SW480 (cell line): ENCODE results near the gene KCNQ4.

ENCODE experiments used
- DNase-seq: peaks from one replicate; pipeline ENCODE4 v3.0.0-alpha.2; 2016; ENCODE audit warnings: low spot score

The KCNQ4 gene

DNA sequence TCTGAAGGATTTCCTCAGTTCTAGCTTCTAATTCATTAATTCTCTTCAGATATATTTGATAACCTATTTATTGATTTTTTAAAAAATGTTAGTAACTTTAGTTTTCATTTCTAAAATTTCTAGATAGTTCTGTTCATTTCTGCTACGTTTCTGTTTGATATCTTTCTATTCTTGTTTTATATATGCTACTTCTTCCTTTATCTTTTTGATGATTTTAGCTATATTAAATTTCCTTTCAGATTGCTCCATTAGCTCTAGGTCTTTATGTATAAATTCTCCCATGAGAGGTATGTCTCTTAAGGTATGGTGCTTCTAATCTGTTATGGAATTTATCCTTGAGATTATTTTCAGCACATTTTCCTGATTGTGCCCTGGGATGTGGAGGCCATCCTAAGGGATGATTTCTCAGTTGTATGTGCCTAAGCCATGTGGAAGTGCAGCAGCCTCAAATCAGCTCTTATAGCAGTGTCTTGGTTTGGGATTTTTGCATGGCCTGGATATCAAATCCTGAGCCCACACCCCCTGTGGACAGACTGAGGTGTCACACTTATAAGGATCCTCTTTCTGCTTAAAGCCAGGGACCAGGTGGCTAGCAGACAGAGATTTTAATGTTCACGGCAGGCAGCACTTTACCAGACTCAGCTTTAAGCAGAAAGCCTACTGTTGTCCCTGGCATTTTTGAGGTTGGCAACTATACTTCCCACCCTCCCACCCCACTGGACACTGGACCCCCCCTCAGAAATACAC lies 6.2 kb upstream of the KCNQ4 start:
- no peak for DNase-seq

DNA sequence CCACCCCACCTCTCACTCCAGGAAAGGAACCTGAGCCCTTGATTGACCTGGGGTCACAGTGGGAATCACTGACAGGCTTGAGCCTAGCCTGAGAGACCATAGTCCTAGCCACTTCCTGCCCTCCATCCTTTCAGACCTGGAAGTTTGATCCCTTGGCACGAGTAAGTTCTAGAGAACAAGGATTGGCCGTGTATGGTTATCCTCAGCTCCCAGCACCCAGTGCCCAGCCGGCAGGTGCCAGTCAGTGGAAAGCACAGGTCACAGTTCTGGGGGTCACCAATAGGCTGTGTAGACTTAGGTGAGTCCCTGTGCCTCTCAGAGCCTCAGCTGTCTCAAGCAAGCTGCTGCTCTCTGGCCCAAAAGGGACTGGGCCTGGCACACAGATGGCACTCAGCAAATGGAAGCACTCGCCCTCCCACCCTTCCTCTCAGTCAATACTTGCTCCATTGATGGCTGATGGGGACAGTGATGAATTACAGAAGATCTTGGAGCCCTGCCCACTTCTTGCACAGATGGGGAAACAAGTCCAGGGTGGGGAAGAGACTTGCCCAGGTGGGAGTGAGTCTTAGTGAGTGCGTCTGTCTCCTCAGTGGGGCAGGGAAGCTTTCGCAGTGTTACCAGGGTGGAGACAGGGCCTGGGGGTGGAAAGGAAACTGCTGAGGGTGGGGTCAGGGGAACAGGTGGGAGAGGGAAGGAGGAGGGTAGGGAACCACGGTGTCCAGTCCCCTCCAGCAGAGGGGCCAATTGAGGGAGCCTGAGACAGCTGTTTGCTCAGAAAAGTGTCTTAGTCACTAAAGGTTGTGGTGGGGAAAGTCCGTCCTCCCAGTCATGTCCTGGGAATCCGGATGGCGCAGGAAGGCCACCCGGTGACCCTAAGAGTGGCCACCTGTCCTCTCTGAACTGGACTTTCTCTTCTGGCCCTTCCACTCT lies 2.6 kb upstream of the KCNQ4 start:
- no peak for DNase-seq

DNA sequence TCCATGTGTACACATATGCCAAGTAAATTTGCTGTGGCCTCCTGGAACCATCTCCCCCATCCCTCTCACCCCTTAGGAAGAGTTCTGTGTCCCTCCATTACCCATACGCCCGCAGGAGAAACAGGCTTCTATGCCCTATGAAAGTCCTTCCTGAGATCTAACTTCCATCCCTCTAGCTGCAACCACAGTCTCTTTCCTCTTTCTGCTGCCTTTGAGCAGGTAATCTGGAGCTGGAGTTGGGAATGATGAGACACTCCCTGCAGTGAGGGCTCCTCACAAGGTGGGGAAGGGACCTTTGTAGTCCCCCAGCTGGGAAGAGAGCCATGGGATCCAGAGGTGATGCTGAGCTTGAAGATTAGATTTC lies 2.0 kb upstream of the KCNQ4 start:
- no peak for DNase-seq

DNA sequence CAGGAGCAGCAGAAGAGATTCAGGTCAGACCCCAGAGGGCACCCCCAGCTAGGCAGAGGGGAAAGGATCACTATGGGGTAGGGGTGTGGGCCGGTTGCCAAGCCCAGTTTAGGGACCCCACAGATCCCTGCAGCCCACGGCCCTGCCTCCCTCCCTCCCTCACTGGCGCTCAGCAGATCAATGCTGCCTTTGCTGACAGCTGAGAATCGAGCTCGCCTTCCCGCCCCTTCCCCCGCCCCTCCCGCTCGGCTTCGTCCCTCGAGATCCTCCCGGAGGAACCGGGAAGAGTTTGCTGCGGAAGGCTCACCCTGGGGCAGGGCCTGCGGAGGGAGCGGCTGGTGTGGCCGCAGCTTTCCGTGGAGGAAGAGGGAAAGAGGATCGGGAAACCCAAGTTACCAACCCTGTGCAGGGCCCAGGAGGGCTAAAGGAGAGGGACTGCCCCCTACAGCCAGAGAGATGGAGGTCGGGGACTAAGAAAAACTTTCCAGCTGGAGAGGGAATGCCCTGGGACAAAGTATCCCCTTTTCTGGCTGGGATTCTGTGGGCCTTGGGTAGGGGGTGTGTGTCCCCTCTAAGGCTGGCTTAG lies 1.1 kb upstream of the KCNQ4 start:
- no peak for DNase-seq

DNA sequence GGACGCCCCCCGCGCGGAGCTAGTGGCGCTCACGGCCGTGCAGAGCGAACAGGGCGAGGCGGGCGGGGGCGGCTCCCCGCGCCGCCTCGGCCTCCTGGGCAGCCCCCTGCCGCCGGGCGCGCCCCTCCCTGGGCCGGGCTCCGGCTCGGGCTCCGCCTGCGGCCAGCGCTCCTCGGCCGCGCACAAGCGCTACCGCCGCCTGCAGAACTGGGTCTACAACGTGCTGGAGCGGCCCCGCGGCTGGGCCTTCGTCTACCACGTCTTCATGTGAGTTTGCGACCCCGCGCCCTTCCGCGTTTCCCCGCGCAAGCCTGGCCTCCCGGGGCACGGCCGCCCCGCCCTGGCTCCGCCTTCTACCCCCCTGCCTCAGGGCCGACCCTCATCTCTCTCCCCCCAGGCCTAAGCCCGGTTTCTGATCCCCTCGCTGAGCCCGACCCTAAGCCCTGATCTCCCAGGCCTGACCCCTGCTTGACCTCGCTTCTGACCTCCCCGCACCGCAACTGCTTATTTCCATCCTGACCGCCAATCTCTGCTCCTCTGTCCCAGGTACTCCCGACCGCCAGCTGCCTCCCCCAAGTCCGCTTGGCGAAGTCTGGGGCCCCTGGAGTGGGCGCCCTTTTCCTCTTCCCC lies 669 bp downstream of the KCNQ4 start:
- DNase-seq, result no peak

DNA sequence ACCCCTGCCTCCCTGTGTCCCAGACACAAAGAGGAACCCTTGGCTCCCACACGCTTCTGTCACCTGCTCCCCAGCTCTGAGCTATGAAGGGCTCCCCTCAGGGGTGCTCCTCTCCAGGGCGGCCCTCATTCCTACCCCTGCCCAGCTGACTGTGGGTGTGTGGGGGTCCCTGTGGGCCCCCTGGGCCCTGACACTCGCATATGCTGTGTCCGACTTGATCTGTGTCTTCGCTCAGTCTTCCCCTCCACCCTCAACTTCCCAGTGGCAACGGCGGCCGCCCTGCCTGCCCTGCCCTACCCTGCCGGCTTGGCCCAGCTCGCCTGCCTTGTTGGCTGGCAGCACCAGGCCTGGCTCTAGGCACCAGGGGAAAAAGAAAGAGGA lies 1.2 kb downstream of the KCNQ4 start:
- no peak for DNase-seq

DNA sequence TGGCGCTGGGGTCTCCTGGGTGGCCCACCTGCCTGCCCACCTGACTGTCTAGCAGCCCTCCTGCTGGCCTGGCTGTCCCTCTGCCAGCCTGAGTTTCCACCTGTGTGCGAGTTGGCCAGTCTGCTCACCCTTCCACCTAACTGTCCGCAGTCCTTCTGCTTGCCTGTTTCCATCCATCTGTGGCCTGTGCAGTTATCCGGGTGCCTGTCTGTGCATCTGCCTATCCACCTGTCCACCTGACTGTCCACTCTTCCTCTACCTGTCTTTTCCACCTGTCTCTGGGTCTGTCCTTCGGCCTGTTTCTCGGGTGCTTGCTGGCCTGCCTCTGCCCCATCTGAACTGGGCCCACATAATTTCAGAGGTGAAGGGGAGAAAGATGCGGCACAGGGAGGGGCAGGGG lies 1.9 kb downstream of the KCNQ4 start:
- DNase-seq, result no peak

DNA sequence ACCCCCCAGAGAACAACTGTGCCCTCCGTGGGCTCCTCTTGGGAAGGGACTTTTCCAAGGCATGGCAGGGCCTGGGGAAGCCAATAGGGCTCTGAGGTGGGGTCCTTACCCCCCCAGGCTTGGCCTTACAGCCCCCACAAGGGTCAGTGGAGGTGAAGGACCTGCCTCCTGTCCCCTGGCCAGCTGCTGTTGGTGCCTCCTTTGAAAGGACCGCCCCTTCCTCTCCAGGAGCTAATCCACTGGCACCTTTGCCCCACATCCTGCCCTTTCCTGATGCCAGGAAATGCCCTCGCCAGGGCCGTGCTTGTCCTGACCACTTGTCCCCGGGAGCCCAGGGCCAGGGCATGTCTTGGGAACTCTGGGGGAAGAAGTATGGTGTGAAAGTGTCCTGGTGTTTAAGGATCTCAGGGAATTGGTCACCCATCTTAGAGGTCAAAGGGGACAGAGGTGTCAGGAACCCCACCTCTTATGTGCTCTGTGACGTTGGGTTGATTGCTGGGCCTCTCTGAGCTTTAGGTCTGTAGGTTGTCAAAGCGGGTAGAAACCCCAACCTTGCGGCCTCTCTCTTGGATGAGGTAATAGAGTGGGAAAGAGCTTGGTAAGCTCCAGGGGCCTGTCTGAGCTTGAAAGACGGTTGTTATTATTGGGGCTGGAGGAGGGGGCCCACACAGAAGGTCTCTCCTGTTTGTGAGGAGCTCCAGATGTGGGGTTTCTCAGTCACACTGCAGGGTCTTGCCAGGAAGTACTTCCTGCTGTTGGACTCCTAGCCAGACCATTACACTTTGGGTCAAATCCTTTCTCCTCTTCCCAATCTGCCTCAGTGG lies 2.8 kb downstream of the KCNQ4 start:
- DNase-seq, result no peak

DNA sequence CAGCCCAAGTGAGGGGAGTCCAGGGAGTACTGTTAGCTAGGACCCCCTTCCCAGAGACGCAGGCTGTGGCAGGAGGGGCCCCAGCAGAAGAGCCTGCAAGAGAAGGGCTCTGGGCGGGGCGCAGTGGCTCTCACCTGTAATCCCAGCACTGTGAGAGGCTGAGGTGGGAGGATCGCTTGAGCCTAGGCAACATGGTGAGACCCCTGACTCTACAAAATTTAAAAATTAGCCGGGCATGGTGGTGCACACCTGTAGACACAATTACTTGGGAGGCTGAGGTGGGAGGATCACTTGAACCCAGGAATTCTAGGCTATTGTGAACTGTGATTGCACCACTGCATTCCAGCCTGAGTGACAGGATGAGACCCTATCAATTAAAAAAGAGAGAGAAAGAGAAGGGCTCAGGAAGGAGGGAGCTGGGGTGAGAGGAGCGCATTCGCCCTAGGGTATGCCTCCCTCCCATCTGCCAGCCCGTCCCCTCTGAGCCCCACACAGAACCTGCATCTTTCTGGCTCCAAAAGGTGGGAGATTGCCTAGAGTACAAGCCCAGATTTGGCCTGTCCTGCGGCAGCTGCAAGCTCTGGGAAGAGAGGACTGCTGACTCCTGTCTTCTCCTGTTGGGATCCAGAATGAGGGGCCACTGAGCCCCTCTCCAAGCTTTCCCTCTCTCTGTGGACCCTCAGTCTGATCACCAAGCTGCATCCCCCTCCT lies 3.6 kb downstream of the KCNQ4 start:
- no peak for DNase-seq

DNA sequence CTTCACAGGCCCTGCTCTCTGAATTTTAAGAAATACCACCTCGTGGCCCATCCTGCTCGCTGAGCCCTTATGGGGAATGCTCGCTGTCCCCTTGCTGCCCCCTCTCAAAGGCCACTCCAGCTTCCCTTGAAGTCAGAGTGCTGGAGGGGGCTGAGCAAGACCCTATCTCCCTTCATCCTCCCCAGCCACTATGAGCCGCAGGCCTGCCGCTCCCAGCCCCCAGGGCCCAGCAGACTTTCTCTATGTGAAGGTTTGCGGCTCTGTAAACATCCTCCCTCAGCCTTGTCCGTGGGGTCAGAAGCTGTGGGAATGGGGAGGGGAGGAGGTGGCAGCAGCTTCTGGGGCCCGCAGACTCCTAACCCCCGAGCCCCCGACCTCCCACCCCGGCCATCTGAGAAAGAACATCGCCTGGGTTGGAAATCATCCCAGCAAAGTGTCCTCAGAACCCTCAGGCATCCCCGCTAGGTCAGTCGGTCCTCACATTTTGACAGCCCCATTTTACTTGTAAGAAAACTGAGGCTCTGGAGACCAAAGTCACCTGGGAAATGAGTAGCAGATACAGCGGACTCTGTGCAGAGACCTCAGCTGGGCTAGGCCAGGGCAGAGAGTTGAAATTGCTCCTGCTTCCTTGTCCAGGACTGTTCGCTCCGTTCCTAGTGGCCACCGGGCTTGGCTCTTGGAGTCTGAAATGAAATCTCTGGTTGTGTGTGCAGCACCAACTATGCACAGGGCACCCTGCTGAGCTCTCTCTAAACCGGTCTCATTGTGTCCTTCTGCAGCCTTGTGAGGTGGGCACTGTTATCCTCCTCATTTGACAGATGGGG lies 4.4 kb downstream of the KCNQ4 start:
- DNase-seq, result no peak

DNA sequence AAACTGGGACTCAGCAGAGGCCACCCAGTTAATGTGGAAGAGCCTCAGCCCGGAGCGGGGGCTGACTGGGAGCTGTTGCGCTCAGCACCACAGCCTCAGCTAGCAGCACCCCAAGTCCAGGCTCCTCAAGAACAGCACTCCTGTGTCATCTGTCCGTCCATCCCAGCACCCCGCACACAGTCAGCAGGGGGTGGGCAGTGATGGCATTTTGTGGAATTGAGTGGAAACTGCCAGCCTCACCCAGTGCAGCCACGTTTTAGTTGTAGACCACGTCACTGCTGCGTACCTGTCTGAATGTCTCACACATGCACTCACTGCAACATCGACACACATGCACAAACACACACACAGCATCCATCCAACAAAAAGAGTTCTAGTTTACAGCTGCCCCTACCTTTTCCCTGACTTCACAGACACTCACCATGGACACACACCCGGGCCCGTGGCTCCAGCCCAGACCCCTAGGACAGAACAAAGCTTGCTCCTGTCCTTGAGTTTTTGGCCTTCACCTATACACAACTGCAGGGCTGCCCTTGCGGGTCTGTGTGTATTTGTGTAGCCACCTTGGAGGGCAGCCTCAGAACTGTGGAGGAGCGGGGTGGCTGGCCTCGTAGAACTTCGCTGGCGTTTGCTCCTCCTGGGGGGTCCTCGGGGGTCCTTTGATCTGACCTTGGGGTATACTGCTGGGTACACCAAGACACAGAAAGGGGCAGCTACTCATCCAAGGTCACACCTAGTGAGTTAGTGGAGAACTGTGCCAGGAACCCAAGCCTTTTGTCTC lies 5.2 kb downstream of the KCNQ4 start:
- DNase-seq, result no peak

DNA sequence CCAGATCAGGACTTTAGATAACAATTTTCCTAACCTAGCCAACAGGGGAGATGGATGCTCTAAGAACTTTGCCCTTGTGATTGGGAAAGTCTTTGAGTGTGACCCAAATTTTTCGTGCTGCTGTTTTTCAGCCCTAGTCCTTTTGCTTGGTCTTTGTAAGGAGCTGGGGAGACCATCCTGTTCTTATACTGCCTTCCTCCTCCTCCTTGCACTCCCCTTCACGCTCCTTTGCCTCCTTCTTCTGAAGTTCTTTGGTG lies 5.7 kb downstream of the KCNQ4 start:
- no peak for DNase-seq

DNA sequence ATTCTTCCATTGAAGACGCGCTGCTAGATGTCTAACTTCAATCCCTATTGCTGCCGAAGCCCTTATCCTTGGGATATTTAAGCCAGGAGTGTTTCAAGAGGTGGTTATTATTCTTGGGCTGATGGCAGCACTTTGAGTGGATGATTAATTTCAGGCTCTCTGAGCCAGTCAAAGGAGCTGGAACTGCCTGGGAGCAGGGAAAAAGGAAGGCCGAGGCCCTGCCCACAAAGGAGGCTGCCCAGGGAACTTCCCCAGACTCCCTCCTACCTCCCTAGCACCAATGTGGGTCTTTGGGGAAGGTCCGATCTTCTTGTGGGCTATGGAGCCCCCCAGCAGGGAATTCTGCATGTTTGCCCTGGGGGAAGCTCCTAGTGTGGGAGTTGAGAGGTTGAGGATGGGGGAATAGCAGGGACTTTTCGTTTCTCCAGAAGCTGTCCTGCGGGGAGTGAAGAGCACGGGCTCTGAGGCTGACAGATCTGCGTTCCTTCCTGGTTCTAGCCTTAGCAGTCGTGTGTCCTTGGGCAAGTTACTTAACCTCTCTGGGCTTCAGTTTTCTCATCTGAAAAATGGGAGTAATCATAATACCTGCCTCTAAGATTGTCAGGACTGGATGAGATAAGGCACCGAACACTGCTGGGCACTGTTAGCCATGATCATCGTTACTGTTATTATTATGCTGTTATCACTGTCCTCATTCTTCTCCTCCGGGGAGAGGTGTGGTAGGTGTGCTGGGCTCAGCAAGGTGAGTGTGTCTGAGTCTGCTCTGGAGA lies 6.3 kb downstream of the KCNQ4 start:
- DNase-seq, result no peak

DNA sequence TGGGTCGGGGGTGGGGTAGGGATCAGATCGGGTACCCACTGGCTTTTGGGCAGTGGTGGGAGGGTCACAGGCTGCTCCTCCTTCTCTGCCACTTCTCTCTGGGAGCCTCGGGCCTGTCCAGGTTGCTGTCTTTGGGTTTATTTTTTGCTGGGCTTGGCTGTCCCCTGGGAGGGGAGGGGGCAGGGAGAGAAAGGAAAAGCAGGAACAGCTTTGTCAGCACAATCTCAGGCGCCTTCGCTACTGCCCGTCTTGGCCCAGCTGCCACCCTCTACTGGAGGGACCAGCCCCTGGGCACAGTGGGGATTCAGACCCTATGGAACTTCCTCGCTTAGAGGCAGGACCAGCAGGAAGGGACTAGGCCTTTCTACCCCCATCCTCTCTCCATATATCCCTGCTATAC lies 8.4 kb downstream of the KCNQ4 start:
- no peak for DNase-seq

DNA sequence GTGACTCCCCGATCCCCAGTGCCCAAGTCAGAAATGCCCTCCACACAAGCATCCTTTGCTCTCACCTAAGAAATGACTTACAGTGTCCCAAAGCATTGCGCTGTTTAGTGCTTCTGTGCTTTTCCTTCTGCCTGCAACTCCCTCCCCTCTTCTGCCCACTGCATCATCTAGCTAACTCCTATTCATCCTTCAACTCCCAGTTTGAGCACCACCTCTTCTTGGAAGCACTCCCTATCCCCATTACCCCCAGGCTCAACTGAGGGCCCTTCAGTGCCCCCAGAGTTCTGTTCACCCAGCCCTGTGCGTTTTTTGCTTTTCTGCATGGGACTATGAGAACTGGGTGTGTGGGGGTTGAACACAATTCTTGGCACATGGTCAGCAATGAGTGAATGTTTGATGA lies 10.0 kb downstream of the KCNQ4 start:
- DNase-seq, result no peak

DNA sequence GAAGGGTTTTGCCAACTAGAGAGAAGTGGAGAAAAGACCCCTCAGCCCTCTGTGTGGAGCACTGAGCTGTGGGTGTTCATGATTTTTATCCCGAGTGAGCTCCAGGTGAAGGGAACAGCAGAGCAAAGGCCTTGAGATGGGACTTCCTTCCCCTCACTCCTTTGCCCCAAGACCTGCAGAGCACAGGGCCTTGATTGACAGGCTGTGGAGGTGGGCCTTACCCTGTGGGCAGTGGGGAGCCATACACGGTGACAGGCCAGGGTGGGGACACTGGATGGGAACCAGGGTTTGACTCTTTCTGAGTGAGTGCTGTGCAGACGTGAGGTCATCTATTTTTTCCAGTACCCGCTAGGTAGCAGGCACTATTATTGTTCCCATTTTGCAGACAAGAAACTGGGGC lies 10.5 kb downstream of the KCNQ4 start:
- no peak for DNase-seq

DNA sequence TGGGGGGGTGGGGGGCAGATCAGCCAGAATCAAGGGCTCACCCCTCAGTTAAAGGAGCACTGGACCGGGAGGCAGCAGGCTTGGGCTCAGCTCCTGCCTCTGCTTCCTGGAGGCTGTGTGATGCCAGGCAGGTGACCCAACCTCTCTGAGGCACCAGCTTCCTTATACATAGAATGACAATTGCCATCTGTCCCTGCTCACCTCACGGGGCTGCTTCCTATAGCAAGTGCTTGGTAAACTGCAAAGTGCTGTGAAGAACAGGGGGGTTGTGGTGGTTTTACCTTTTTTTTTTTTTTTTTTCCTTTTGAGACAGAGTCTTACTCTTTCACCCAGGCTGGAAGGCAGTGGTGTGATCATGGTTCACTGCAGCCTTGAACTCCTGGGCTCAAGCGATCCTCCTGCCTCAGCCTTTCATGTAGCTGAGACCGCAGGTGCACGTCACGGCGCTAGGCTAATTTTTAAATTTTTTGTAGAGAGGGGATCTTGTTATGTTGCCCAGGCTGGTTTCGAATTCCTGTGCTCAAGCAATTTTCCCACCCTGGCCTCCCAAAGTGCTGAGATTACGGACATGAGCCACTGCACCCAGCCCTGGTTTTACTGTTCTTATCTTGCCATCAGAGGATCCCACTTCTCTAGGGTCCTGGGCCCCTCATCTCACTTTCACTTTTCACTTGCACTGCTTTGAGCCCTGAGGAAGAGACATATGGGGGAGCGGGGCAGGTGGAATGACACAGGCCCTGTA lies 11.6 kb downstream of the KCNQ4 start:
- DNase-seq, result no peak
